Activated CD4-positive, alpha-beta T cell treated with anti-CD3 and anti-CD28 coated beads for 48 hours (primary cell): Measurements from ENCODE around the gene AK4.
A peak's percentile ranks its signal among the peaks of the same experiment; 100 is the strongest.

Experiments used
- DNase-seq: peaks from one replicate; pipeline ENCODE4 v3.0.0-alpha.2; 2020

The AK4 gene

GRCh38 chr1:65255035-65255655 is 107.1 kb downstream of the AK4 start:
- DNase-seq = no peak

- no peak for DNase-seq
Measured at GRCh38 chr1:65255656-65256050, 107.7 kb downstream of the AK4 start.

- DNase-seq = no peak
Measured at GRCh38 chr1:65256860-65257708, 109.1 kb downstream of the AK4 start.

- DNase-seq = no peak
Measured at GRCh38 chr1:65258106-65258505, 110.1 kb downstream of the AK4 start.

- no peak for DNase-seq
Measured at GRCh38 chr1:65259816-65260215, 111.8 kb downstream of the AK4 start.

GRCh38 chr1:65260851-65261473 is 113.0 kb downstream of the AK4 start:
- DNase-seq = peak; percentile 15

GRCh38 chr1:65263286-65263685 is 115.3 kb downstream of the AK4 start:
- DNase-seq = no peak

GRCh38 chr1:65264197-65264929 is 116.4 kb downstream of the AK4 start:
- peak; percentile 22 for DNase-seq

- no peak for DNase-seq
Measured at GRCh38 chr1:65265296-65265650, 117.3 kb downstream of the AK4 start.

GRCh38 chr1:65265651-65266351 is 117.8 kb downstream of the AK4 start:
- peak; percentile 43 for DNase-seq

GRCh38 chr1:65266476-65266875 is 118.5 kb downstream of the AK4 start:
- no peak for DNase-seq

GRCh38 chr1:65267271-65267670 is 119.3 kb downstream of the AK4 start:
- DNase-seq = no peak

- DNase-seq = no peak
Measured at GRCh38 chr1:65267683-65268082, 119.7 kb downstream of the AK4 start.

GRCh38 chr1:65269612-65270011 is 121.6 kb downstream of the AK4 start:
- DNase-seq = no peak

- DNase-seq = no peak
Measured at GRCh38 chr1:65276197-65276939, 128.4 kb downstream of the AK4 start.

- DNase-seq = no peak
Measured at GRCh38 chr1:65277605-65278347, 129.8 kb downstream of the AK4 start.

GRCh38 chr1:65278376-65279069 is 130.5 kb downstream of the AK4 start:
- no peak for DNase-seq

- DNase-seq = no peak
Measured at GRCh38 chr1:65279070-65279779, 131.2 kb downstream of the AK4 start.
